WI38 (cell line): ENCODE results near the gene PIEZO1.
"Not testable (repeated sequence)": the region's sequence is repeated elsewhere in the genome, so short reads cannot be mapped to it uniquely, and the experiment has no call there.

ENCODE experiments used
- H3K4me3 ChIP-seq: 2 replicates; pipeline ENCODE4 v1.5.1; 2011; ENCODE audit warnings: low read depth, mild to moderate bottlenecking, control low read depth, low read length
- CTCF ChIP-seq: IDR thresholded peaks from 2 replicates; pipeline ENCODE4 v1.5.1; 2012; ENCODE audit warnings: low read depth, mild to moderate bottlenecking, control low read depth, low read length

PIEZO1 gene

GRCh38 chr16:88777471-88778270 lies 7.3 kb downstream of the PIEZO1 start:
- no peak overlapping the region for H3K4me3 ChIP-seq
- no peak for TF ChIP-seq CTCF

GRCh38 chr16:88775825-88776224 lies 9.2 kb downstream of the PIEZO1 start:
- TF ChIP-seq CTCF = no peak
- H3K4me3 ChIP-seq = no peak overlapping the region

GRCh38 chr16:88774544-88775393 lies 10.3 kb downstream of the PIEZO1 start:
- peak overlapping the region; percentile 51 for H3K4me3 ChIP-seq
- TF ChIP-seq CTCF = no peak

- peak overlapping the region; percentile 51 for H3K4me3 ChIP-seq
- TF ChIP-seq CTCF = no peak
These were observed 11.2 kb downstream of the PIEZO1 start for GRCh38 chr16:88773812-88774291.

- peak overlapping the region; percentile 51 for H3K4me3 ChIP-seq
- TF ChIP-seq CTCF = no peak
These were observed 11.9 kb downstream of the PIEZO1 start for GRCh38 chr16:88772871-88773811.

- H3K4me3 ChIP-seq = not testable (repeated sequence)
These were observed 13.2 kb downstream of the PIEZO1 start for GRCh38 chr16:88771781-88772180.

- TF ChIP-seq CTCF = no peak
- H3K4me3 ChIP-seq = no peak overlapping the region
These were observed 13.7 kb downstream of the PIEZO1 start for GRCh38 chr16:88771294-88771772.
